ENCODE results near the gene APBA1. TPM values are rescaled to one million over a fixed set of nuclear protein-coding genes. Genes with fewer than 3 reads are reported as not detected.

APBA1 gene
- polyA plus RNA-seq, 1 donor (not counting 4 experiments of a cell fraction or from before 2014, with no cell fraction given), result 0.66 TPM

GRCh38 chr9:69579032-69579758, 93.0 kb downstream of the APBA1 start:
- Histone ChIP-seq H4K20me1 (ENCODE audit: control insufficient read depth, extremely low read depth, insufficient read depth, low read length) (no peaks in the 10 kb centered on the region), H3K36me3 (ENCODE audit: control insufficient read depth in 2 of 2, extremely low read depth in 1 of 2, insufficient read depth in 2 of 2, low read length in 2 of 2) (no peaks in the 10 kb centered on the region), H3K9ac (ENCODE audit: control insufficient read depth, extremely low read depth, insufficient read depth, low read length) (no peak overlapping the region), H3K4me3 (ENCODE audit: control insufficient read depth in 2 of 3, extremely low read depth in 1 of 3, insufficient read depth in 2 of 3, low read depth in 1 of 3, low read length in 3 of 3) (no peak overlapping the region), H3K9me3 (ENCODE audit: control insufficient read depth, low read depth, low read length) (no peaks in the 10 kb centered on the region), H3K27me3 (ENCODE audit: control insufficient read depth, extremely low read depth, insufficient read depth, low read length) (no peaks in the 10 kb centered on the region), H3K4me2 (ENCODE audit: control insufficient read depth, extremely low read depth, insufficient read depth, low read depth, low read length) (no peak overlapping the region), H3K27ac (ENCODE audit: control insufficient read depth, insufficient read depth, low read length) (no peak overlapping the region), H3K79me2 (ENCODE audit: control insufficient read depth, insufficient read depth, low read length) (no peaks in the 10 kb centered on the region), H3K4me1 (ENCODE audit: control insufficient read depth, extremely low read depth, insufficient read depth, low read length) (peaks cover 11% of the 10 kb centered on the region), H3K9me1 (ENCODE audit: control insufficient read depth, extremely low read depth, insufficient read depth, low read length) (no peaks in the 10 kb centered on the region), H2AFZ (ENCODE audit: control insufficient read depth, low read length) (no peak overlapping the region)
- TF ChIP-seq EZH2 (IDR thresholded peaks at IDR 0.05; ENCODE audit: low read length) (no peak), CTCF (optimal IDR thresholded peaks at IDR 0.05 in 1 of 3, IDR thresholded peaks at IDR 0.05 in 1 of 3, conservative IDR thresholded peaks at IDR 0.05 in 1 of 3; ENCODE audit: extremely low read depth in 1 of 3, insufficient read depth in 2 of 3, low read length in 3 of 3) (no peak)
- FAIRE-seq, result no peak
- dilution Hi-C loops (cut with MboI; ENCODE audit: extremely low pct_ligation_motif_present, low sequenced_read_pairs), result no loop called here
- DNase-seq (ENCODE audit: low read depth, low spot score), result no peak

DNA sequence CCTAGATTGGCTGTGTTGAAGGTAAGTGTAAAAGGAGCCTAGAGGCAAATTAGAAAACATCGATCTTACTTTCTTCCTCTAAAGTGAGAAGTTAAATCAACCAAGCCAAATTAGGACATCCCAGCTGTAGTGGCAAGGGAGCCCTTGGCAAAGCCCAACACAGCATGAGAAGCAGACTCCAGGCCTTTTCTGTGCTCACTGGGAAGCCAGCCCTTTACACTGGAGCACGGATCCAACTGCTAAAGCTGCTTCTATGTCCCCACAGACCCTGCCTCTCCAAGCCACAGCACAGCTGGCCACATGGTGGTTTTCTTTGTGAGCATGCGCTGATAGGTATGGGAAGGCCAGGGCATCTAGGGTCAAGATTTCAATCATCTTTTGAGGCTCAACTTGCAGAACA, 94.1 kb downstream of the APBA1 start:
- DNase-seq (ENCODE audit: low read depth, low spot score) (no peak), FAIRE-seq (no peak)
- H3K9ac ChIP-seq (ENCODE audit: control insufficient read depth, extremely low read depth, insufficient read depth, low read length), result no peak overlapping the region
- H3K9me3 ChIP-seq (ENCODE audit: control insufficient read depth, low read depth, low read length), result no peaks in the 10 kb centered on the region
- H3K79me2 ChIP-seq (ENCODE audit: control insufficient read depth, insufficient read depth, low read length), result no peaks in the 10 kb centered on the region
- dilution Hi-C loops (cut with MboI; ENCODE audit: extremely low pct_ligation_motif_present, low sequenced_read_pairs), result no loop called here
- H3K36me3 ChIP-seq (ENCODE audit: control insufficient read depth in 2 of 2, extremely low read depth in 1 of 2, insufficient read depth in 2 of 2, low read length in 2 of 2), result no peaks in the 10 kb centered on the region
- no peak overlapping the region for H2AFZ ChIP-seq (ENCODE audit: control insufficient read depth, low read length)
- TF ChIP-seq EZH2 (IDR thresholded peaks at IDR 0.05; ENCODE audit: low read length) (no peak), CTCF (optimal IDR thresholded peaks at IDR 0.05 in 1 of 3, IDR thresholded peaks at IDR 0.05 in 1 of 3, conservative IDR thresholded peaks at IDR 0.05 in 1 of 3; ENCODE audit: extremely low read depth in 1 of 3, insufficient read depth in 2 of 3, low read length in 3 of 3) (no peak)
- no peaks in the 10 kb centered on the region for H3K9me1 ChIP-seq (ENCODE audit: control insufficient read depth, extremely low read depth, insufficient read depth, low read length)
- H3K4me2 ChIP-seq (ENCODE audit: control insufficient read depth, extremely low read depth, insufficient read depth, low read depth, low read length), result no peak overlapping the region
- H3K27me3 ChIP-seq (ENCODE audit: control insufficient read depth, extremely low read depth, insufficient read depth, low read length), result no peaks in the 10 kb centered on the region
- no peak overlapping the region for H3K4me3 ChIP-seq (ENCODE audit: control insufficient read depth in 2 of 3, extremely low read depth in 1 of 3, insufficient read depth in 2 of 3, low read depth in 1 of 3, low read length in 3 of 3)
- H3K27ac ChIP-seq (ENCODE audit: control insufficient read depth, insufficient read depth, low read length), result no peak overlapping the region
- no peaks in the 10 kb centered on the region for H4K20me1 ChIP-seq (ENCODE audit: control insufficient read depth, extremely low read depth, insufficient read depth, low read length)
- H3K4me1 ChIP-seq (ENCODE audit: control insufficient read depth, extremely low read depth, insufficient read depth, low read length), result peaks cover 14% of the 10 kb centered on the region

Measured in keratinocyte (primary cell).